HG02763 (cell line): ENCODE results near the gene TBC1D4.
"Not testable (repeated sequence)": the region's sequence is repeated elsewhere in the genome, so short reads cannot be mapped to it uniquely, and the experiment has no call there.

Source experiments
- ATAC-seq: cut with Tn5 transposase; IDR thresholded peaks from one replicate; pipeline ENCODE4 v1.9.1; 2021; ENCODE audit warnings: mild to moderate bottlenecking, moderate library complexity; ENCODE audit not compliant: unreplicated experiment

TBC1D4 gene

GRCh38 chr13:75299246-75299645 is 182.7 kb downstream of the TBC1D4 start:
- no peak for ATAC-seq

GRCh38 chr13:75296641-75297040 is 185.3 kb downstream of the TBC1D4 start:
- no peak for ATAC-seq

- ATAC-seq = no peak
Measured at GRCh38 chr13:75295201-75295600, 186.8 kb downstream of the TBC1D4 start.

GRCh38 chr13:75294110-75294509 is 187.9 kb downstream of the TBC1D4 start:
- no peak for ATAC-seq

GRCh38 chr13:75285310-75285709 is 196.7 kb downstream of the TBC1D4 start:
- no peak for ATAC-seq

GRCh38 chr13:75279834-75280369 is 202.1 kb downstream of the TBC1D4 start:
- no peak for ATAC-seq

GRCh38 chr13:75273695-75274094 is 208.3 kb downstream of the TBC1D4 start:
- ATAC-seq = not testable (repeated sequence)

GRCh38 chr13:75271846-75272245 is 210.1 kb downstream of the TBC1D4 start:
- no peak for ATAC-seq

- not testable (repeated sequence) for ATAC-seq
Measured at GRCh38 chr13:75268481-75268880, 213.5 kb downstream of the TBC1D4 start.

GRCh38 chr13:75264611-75265010 is 217.4 kb downstream of the TBC1D4 start:
- ATAC-seq = no peak

GRCh38 chr13:75263741-75264407 is 218.1 kb downstream of the TBC1D4 start:
- ATAC-seq = no peak

- no peak for ATAC-seq
Measured at GRCh38 chr13:75258159-75258782, 223.7 kb downstream of the TBC1D4 start.

- no peak for ATAC-seq
Measured at GRCh38 chr13:75256922-75257321, 225.0 kb downstream of the TBC1D4 start.

- no peak for ATAC-seq
Measured at GRCh38 chr13:75255653-75256052, 226.3 kb downstream of the TBC1D4 start.

GRCh38 chr13:75255147-75255546 is 226.8 kb downstream of the TBC1D4 start:
- ATAC-seq = no peak

- no peak for ATAC-seq
Measured at GRCh38 chr13:75251188-75251587, 230.8 kb downstream of the TBC1D4 start.

GRCh38 chr13:75250526-75251178 is 231.3 kb downstream of the TBC1D4 start:
- no peak for ATAC-seq

- not testable (repeated sequence) for ATAC-seq
Measured at GRCh38 chr13:75245578-75245977, 236.4 kb downstream of the TBC1D4 start.

GRCh38 chr13:75240240-75240639 is 241.7 kb downstream of the TBC1D4 start:
- ATAC-seq = not testable (repeated sequence)

GRCh38 chr13:75236774-75237173 is 245.2 kb downstream of the TBC1D4 start:
- no peak for ATAC-seq
